Testis (tissue), 2 donors: Measurements from ENCODE around the gene DCAF5.

Experiments
- CTCF ChIP-seq, 3 experiments: fragments of 450-650 bp in 2 of 3; fragments of 200-600 bp in 1 of 3; sonication (generic) in 1 of 3; IDR thresholded peaks; one replicate each; pipeline ENCODE4 v1.5.1; 2016 to 2019; ENCODE audit warnings: antibody characterized with exemption in 3 of 3, mild to moderate bottlenecking in 2 of 3, moderate library complexity in 1 of 3
- POLR2A ChIP-seq: fragments of 450-650 bp; IDR thresholded peaks from one replicate; pipeline ENCODE4 v1.6.1; 2017; ENCODE audit warnings: antibody characterized with exemption, mild to moderate bottlenecking, moderate library complexity

DNA sequence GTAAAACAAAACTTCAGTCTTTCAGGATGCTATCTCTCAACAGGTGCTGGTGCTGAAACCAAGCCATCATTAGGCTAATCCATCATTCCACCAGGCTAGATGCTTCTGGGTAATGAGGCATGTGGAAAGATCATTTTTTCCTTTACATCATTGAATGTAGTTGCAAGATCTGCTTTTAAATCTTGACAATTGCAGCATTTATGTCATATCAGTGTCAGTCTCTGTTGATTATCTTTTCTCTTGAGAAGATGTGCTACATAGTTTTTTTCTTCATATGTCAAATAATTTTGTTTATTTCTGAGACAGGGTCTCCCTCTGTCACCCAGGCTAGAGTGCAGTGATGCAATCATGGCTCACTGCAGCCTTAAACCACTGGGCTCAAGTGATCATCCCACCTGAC is 22.2 kb upstream of the DCAF5 start:
- TF ChIP-seq CTCF (IDR thresholded peaks at IDR 0.05) = no peak
- no peak for TF ChIP-seq POLR2A
